ENCODE data around the gene SWI5. TPM values are rescaled to one million over a fixed set of nuclear protein-coding genes. Genes with fewer than 3 reads are reported as not detected.
A peak's percentile ranks its signal among the peaks of the same experiment; 100 is the strongest.

SWI5 gene
- total and polyA plus RNA-seq, 9 of the 15 experiments (the other 6 are each of a cell fraction or from before 2014, with no cell fraction given): 62.8 to 133 (median 95.9) TPM

- H3K9me3 ChIP-seq (replicated peaks; ENCODE audit: control insufficient read depth, insufficient read depth, low read depth, low read length): no peaks in the 10 kb centered on the region
- CTCF ChIA-PET (ENCODE audit: low intra/inter-chr PET ratio): no interaction called here
- no TSS peak for BruUV-seq (replicated peaks)
- H3K27me3 ChIP-seq (ENCODE audit: control insufficient read depth in 2 of 2, insufficient read depth in 2 of 2, low read length in 2 of 2): no peaks in the 10 kb centered on the region
- intact Hi-C loops (cut with micrococcal nuclease) (no loop called here), in situ Hi-C loops (cut with MboI) (loop anchor here (25.0 kb wide), 1 partner anchor 1501 kb away; no protein-coding TSS in a partner anchor)
- FAIRE-seq (no peak), DNase-seq (ENCODE audit: extremely low read depth in 1 of 4, low spot score in 3 of 4) (no peak), ATAC-seq (no peak)
- no peak overlapping the region for H3K4me2 ChIP-seq (ENCODE audit: insufficient read depth, low read length)
- H3K79me2 ChIP-seq (ENCODE audit: control insufficient read depth, insufficient read depth, low read length): no peaks in the 10 kb centered on the region
- peaks cover 0 to 5% of the 10 kb centered on the region in 2 experiments; a peak in 1 of 5 replicates for H3K4me1 ChIP-seq (replicated peaks in 1 of 2; ENCODE audit: control insufficient read depth in 2 of 2, insufficient read depth in 2 of 2, low read length in 2 of 2)
- no peaks in the 10 kb centered on the region for H3K9me1 ChIP-seq (ENCODE audit: control insufficient read depth, insufficient read depth, low read length)
- 0 out of 4 replicates have a peak overlapping the region, but pooled peaks of 1 of the 2 experiments have one; percentile 22 for H3K9ac ChIP-seq (ENCODE audit: insufficient read depth in 1 of 2, low read depth in 2 of 2, low read length in 2 of 2)
- POLR2A ChIA-PET: interaction anchor here (0.6 to 5.5 kb wide), 3 partner anchors 9 to 22 kb away, joined by 3 to 35 read pairs (median 33); partner anchors contain the start of genes GOLGA2 and SWI5
- no peaks in the 10 kb centered on the region; the same call in 1 of the 2 replicates for H4K20me1 ChIP-seq (replicated peaks; ENCODE audit: control insufficient read depth, insufficient read depth, low read length)
- no peak overlapping the region for H3K4me3 ChIP-seq
- H3K27ac ChIP-seq (ENCODE audit: extremely low read depth, low read depth, low read length): no peak overlapping the region
- H3K36me3 ChIP-seq (ENCODE audit: control insufficient read depth, insufficient read depth, low read length): peaks cover 30% of the 10 kb centered on the region
- WGBS (ENCODE audit: insufficient coverage, low coverage, missing lambda C conversion rate): 81% methylated on average over 6 of the region's 6 CpGs
- no peak overlapping the region for H2AFZ ChIP-seq (ENCODE audit: low read depth, low read length)
- TF ChIP-seq NONO (IDR thresholded peaks at IDR 0.05; ENCODE audit: low read depth in 2 of 2, low read length in 1 of 2) (no peak), ZNF263 (CRISPR knock-in tag; IDR thresholded peaks at IDR 0.05; ENCODE audit: borderline replicate concordance) (no peak), CLOCK (CRISPR knock-in tag; IDR thresholded peaks at IDR 0.05; ENCODE audit: borderline replicate concordance) (no peak), KLF6 (CRISPR knock-in tag; IDR thresholded peaks at IDR 0.05; ENCODE audit: borderline replicate concordance) (no peak), ELF1 (tag; IDR thresholded peaks at IDR 0.05) (no peak), HES1 (IDR thresholded peaks at IDR 0.05; ENCODE audit: low read depth) (no peak)
Measured at GRCh38 chr9:128286440-128286839, 10.4 kb downstream of the SWI5 start.
